ACC112 (cell line): ENCODE data around the gene YPEL2.

Experiments
- H2AFZ ChIP-seq: fragments of 200-600 bp; sonication (generic); one replicate; pipeline ENCODE4 v1.6.0; 2017; ENCODE audit warnings: antibody characterized with exemption, low read length; ENCODE audit not compliant: unreplicated experiment
- H3K27ac ChIP-seq: fragments of 200-600 bp; sonication (generic); 2 replicates; pipeline ENCODE4 v1.5.1; 2014; ENCODE audit warnings: low read depth, mild to moderate bottlenecking, antibody characterized with exemption, low read length, moderate library complexity
- H3K27me3 ChIP-seq: fragments of 200-600 bp; sonication (generic); 2 replicates; pipeline ENCODE4 v1.6.1; 2014; ENCODE audit warnings: mild to moderate bottlenecking, antibody characterized with exemption, low read length, moderate library complexity, mixed read lengths; ENCODE audit not compliant: insufficient read depth
- H3K36me3 ChIP-seq: fragments of 200-600 bp; sonication (generic); 2 replicates; pipeline ENCODE4 v1.6.1; 2016; ENCODE audit warnings: mild to moderate bottlenecking, antibody characterized with exemption, low read length, moderate library complexity, mixed read lengths; ENCODE audit not compliant: insufficient read depth
- H3K4me1 ChIP-seq: fragments of 200-600 bp; sonication (generic); one replicate; pipeline ENCODE4 v1.6.1; 2016; ENCODE audit warnings: low read length, mixed read lengths; ENCODE audit not compliant: insufficient read depth, unreplicated experiment, control insufficient read depth
- H3K4me3 ChIP-seq: fragments of 200-600 bp; sonication (generic); 2 replicates; pipeline ENCODE4 v1.5.1; 2014; ENCODE audit warnings: mild to moderate bottlenecking, low read depth, low read length
- H3K79me2 ChIP-seq: fragments of 200-600 bp; sonication (generic); one replicate; pipeline ENCODE4 v1.6.0; 2016; ENCODE audit warnings: low read length; ENCODE audit not compliant: control insufficient read depth, unreplicated experiment, insufficient read depth

Gene YPEL2

DNA sequence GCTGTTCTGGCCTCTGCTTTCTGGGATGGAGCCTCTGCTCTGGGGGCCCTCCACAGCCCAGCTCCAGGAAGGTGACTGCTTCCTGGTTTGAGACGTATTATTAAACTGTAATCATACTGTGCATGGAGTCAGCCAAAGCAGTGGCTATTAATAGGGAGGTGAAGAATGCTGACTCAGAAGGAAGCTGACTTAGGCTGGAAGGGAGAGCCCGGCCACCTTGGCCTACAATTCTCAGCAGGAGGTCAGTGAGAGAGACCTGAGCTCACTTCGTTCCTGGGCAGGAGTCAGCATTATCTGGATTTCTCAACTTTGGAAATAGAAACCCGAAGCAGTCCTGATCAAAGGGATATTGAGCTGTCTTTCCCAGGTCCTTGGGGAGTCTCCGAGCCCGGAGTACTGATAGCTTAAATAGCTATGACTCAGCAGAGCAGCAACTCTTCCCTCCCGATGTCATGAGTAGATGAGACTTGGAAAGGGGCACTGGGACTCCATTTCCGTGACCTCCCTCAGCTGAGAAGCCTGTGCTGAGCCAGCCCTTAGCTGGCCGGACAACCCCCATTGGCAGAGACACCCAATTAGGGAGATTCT lies 91.8 kb downstream of the YPEL2 start:
- Histone ChIP-seq H3K4me1 (peaks cover 56% of the 10 kb centered on the region), H3K27me3 (no peaks in the 10 kb centered on the region), H3K4me3 (peak overlapping the region; percentile 44; the same call in 1 of the 2 replicates), H3K36me3 (no peaks in the 10 kb centered on the region), H2AFZ (peak overlapping the region; percentile 59), H3K79me2 (no peaks in the 10 kb centered on the region), H3K27ac (peak overlapping the region; percentile 98)

GRCh38 chr17:59423903-59424302 lies 92.4 kb downstream of the YPEL2 start:
- H3K27ac ChIP-seq, result peak overlapping the region; percentile 98
- no peaks in the 10 kb centered on the region for H3K79me2 ChIP-seq
- H2AFZ ChIP-seq, result no peak overlapping the region
- H3K4me3 ChIP-seq, result no peak overlapping the region
- peaks cover 61% of the 10 kb centered on the region for H3K4me1 ChIP-seq
- no peaks in the 10 kb centered on the region for H3K36me3 ChIP-seq
- no peaks in the 10 kb centered on the region for H3K27me3 ChIP-seq

GRCh38 chr17:59424331-59424730 lies 92.9 kb downstream of the YPEL2 start:
- no peak overlapping the region for H2AFZ ChIP-seq
- no peaks in the 10 kb centered on the region for H3K79me2 ChIP-seq
- H3K4me3 ChIP-seq, result no peak overlapping the region
- no peaks in the 10 kb centered on the region for H3K27me3 ChIP-seq
- peaks cover 65% of the 10 kb centered on the region for H3K4me1 ChIP-seq
- H3K36me3 ChIP-seq, result no peaks in the 10 kb centered on the region
- peak overlapping the region; percentile 98 for H3K27ac ChIP-seq

DNA sequence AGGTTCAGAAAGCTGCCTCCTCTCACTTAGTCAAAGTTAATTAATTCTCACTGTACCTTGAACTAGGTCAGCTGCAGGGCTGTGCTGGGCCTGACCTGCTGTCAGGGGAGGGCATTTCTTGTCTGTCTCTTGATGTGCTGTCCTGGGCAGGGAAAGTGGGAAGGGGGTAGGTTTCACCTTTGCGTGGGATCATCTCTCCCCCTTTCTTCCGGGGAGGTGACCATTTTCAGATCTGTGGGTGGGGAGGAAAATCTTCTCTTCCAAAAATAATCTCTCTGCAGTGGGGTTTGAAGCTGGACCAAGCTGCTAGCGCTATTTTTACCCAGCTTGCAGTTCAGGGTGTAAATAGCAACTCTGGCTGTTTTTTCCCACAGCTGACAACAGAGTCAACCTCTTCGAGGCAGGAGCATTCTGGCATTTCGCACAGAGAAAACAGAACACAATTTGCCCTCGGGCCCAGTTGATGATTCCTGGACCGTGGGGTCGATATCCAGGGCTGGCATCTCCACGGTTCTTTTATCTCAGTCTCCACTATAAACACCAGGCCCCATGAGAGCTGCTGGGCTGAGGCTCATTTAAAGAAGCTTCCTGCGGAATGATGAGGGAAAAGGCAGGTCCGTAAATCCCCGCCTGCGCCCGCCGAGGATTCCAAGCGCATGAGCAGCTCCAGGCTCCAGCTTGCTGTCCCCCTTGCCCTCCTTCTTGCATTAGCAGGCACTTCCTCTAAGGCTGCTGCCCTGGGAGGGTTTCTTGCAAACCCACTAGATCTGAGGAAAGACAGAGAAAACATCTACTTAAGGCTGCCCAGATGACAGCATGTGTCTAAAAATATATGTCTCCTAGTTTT lies 93.9 kb downstream of the YPEL2 start:
- Histone ChIP-seq H3K27me3 (no peaks in the 10 kb centered on the region), H2AFZ (peak overlapping the region; percentile 83), H3K27ac (peak overlapping the region; percentile 98), H3K4me1 (peaks cover 65% of the 10 kb centered on the region), H3K4me3 (0 out of 2 replicates have a peak overlapping the region, but pooled peaks have one; percentile 35), H3K79me2 (no peaks in the 10 kb centered on the region), H3K36me3 (no peaks in the 10 kb centered on the region)

DNA sequence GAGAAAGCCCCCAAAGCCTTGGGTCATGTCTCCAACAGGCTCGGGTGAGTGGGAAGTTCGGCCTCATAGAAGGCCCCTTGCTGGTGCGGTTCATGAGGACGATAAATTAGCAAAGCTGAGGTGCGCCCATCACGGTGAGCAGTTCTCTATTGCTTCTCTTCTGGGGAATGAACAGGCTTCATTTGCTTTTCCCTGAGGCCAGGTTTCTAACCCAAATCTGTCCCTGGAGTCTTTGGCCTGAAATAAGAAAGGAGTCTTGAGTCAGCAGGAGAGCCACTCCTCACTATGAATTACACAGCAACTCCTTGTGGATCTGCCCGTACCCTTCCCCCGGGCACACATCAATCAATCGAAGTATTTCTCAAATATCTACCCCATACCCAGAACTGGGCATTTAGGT lies 94.6 kb downstream of the YPEL2 start:
- Histone ChIP-seq H3K79me2 (no peaks in the 10 kb centered on the region), H2AFZ (peak overlapping the region; percentile 83), H3K27ac (peak overlapping the region; percentile 98), H3K36me3 (no peaks in the 10 kb centered on the region), H3K4me1 (peaks cover 65% of the 10 kb centered on the region), H3K4me3 (no peak overlapping the region), H3K27me3 (no peaks in the 10 kb centered on the region)

DNA sequence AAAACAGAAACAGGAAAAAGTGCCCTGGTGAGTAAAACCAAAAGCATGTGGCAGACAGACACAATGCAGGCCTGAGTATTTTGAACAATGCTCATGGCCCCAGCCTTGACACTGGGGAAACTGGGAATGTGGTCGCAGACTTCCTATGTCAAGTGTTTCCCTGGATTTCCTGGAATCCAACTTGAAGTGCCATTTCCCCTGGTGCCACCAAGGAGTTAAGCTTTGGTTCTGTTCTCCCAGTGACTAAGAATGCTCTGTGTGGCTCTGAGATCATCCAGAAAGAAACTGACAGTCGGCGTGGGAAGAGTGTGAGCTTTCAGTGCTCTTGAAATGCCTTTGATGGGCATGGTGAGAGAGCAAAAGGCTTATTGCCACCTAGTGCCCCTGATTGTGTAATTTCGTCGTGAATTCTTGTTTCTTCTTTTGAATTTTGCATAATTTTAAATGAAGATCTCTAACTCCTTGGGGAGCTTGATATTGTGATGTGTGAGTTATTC lies 96.0 kb downstream of the YPEL2 start:
- Histone ChIP-seq H3K27ac (peak overlapping the region; percentile 98), H3K27me3 (no peaks in the 10 kb centered on the region), H3K36me3 (no peaks in the 10 kb centered on the region), H3K4me1 (peaks cover 64% of the 10 kb centered on the region), H2AFZ (peak overlapping the region; percentile 79), H3K4me3 (peak overlapping the region; percentile 46), H3K79me2 (no peaks in the 10 kb centered on the region)

GRCh38 chr17:59427996-59428395 lies 96.5 kb downstream of the YPEL2 start:
- Histone ChIP-seq H2AFZ (peak overlapping the region; percentile 79), H3K4me1 (peaks cover 59% of the 10 kb centered on the region), H3K27me3 (no peaks in the 10 kb centered on the region), H3K4me3 (peak overlapping the region; percentile 46), H3K27ac (peak overlapping the region; percentile 98), H3K36me3 (no peaks in the 10 kb centered on the region), H3K79me2 (no peaks in the 10 kb centered on the region)

- Histone ChIP-seq H3K79me2 (no peaks in the 10 kb centered on the region), H2AFZ (no peak overlapping the region), H3K36me3 (no peaks in the 10 kb centered on the region), H3K27me3 (no peaks in the 10 kb centered on the region), H3K4me3 (no peak overlapping the region), H3K27ac (peak overlapping the region; percentile 98), H3K4me1 (peaks cover 50% of the 10 kb centered on the region)
These were observed 97.5 kb downstream of the YPEL2 start for GRCh38 chr17:59428916-59429485.

DNA sequence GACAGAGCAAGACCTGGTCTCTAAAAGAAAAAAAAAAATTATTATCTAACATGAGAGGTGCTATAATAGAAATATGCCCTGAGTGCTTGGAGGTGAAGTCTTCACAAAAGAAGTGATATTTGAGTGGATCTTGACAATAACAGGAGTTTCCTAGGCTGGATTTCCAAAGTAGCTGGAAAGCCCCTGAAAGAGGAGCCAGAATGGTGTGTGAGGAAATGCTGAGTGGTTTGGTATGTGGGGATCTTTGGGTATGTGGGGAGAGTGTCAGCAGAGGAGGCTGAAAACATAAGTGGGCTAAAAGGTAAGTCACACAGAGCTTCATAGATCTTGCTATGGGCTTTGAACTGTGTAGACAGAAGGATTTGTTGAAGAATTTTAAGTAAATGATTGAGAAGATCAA lies 100.1 kb downstream of the YPEL2 start:
- Histone ChIP-seq H3K27ac (no peak overlapping the region), H2AFZ (no peak overlapping the region), H3K36me3 (no peaks in the 10 kb centered on the region), H3K4me3 (no peak overlapping the region), H3K27me3 (no peaks in the 10 kb centered on the region), H3K79me2 (no peaks in the 10 kb centered on the region), H3K4me1 (peaks cover 44% of the 10 kb centered on the region)

DNA sequence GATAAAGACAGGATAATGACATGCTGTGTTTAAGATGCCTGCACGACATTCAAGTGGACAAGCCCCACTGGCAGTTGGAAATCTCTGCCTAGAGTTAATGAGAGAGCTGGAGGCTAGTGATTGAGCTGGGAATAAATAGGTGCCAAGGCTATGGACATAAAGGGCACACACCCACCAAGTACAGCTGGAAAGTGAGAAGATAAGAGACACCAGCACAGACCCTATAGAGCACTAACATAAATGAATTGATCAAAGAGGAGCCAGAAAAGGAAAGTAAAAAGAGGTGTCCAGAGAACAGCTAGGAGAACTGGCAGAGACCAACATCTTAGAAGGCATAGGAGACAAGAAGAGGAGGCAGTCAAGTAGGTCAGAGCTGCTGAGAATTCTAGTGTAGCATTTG lies 101.2 kb downstream of the YPEL2 start:
- Histone ChIP-seq H3K79me2 (no peaks in the 10 kb centered on the region), H3K27ac (no peak overlapping the region), H3K36me3 (no peaks in the 10 kb centered on the region), H3K4me3 (no peak overlapping the region), H3K27me3 (no peaks in the 10 kb centered on the region), H3K4me1 (peaks cover 35% of the 10 kb centered on the region), H2AFZ (no peak overlapping the region)
